Endothelial cell (in vitro differentiated cells): Measurements from ENCODE around the gene UPF2. TPM values are rescaled to one million over a fixed set of nuclear protein-coding genes. Genes with fewer than 3 reads are reported as not detected.

ENCODE experiments used
- DNase-seq: peaks from one replicate; pipeline ENCODE4 v3.0.0; 2021; ENCODE audit warnings: low spot score
- H3K27ac Mint-ChIP-seq: one replicate; pipeline ENCODE4 v1.8.0; 2021; ENCODE audit warnings: mixed read lengths, inconsistent platforms; ENCODE audit not compliant: unreplicated experiment
- H3K27me3 Mint-ChIP-seq: one replicate; pipeline ENCODE4 v1.8.0; 2021; ENCODE audit warnings: mild to moderate bottlenecking, moderate library complexity, mixed read lengths, inconsistent platforms; ENCODE audit not compliant: unreplicated experiment
- H3K36me3 Mint-ChIP-seq: one replicate; pipeline ENCODE4 v1.8.0; 2021; ENCODE audit warnings: mild to moderate bottlenecking, low read depth, mixed read lengths, inconsistent platforms; ENCODE audit not compliant: unreplicated experiment
- H3K4me1 Mint-ChIP-seq: one replicate; pipeline ENCODE4 v1.8.0; 2021; ENCODE audit warnings: mild to moderate bottlenecking, mixed read lengths, inconsistent platforms; ENCODE audit not compliant: unreplicated experiment
- H3K4me3 Mint-ChIP-seq: one replicate; pipeline ENCODE4 v1.8.0; 2021; ENCODE audit warnings: mild to moderate bottlenecking, mixed read lengths, inconsistent platforms; ENCODE audit not compliant: unreplicated experiment
- H3K9me3 Mint-ChIP-seq: one replicate; pipeline ENCODE4 v1.8.0; 2021; ENCODE audit warnings: mixed read lengths, inconsistent platforms; ENCODE audit not compliant: unreplicated experiment
- CTCF ChIP-seq: fragments of 200-600 bp; sonication (generic); IDR thresholded peaks from one replicate; pipeline ENCODE4 v1.5.0; 2021; ENCODE audit warnings: antibody characterized with exemption; ENCODE audit not compliant: unreplicated experiment
- total RNA-seq: library from RNA; stranded (reverse); fragmentation: NEBNext Ultra II Directional; extraction: Animal tissue kit (Norgen Biotek cat#: 25700); gene quantifications from one replicate; pipeline ENCODE4 v1.2.1, GENCODE V29; 2021; ENCODE audit not compliant: unreplicated experiment

The UPF2 gene
- total RNA-seq, 1 donor from 2014 or later: 21.9 TPM

GRCh38 chr10:11886851-11887250 is 155.8 kb downstream of the UPF2 start:
- no peaks in the 10 kb centered on the region for H3K36me3 Mint-ChIP-seq
- TF ChIP-seq CTCF: no peak
- no peaks in the 10 kb centered on the region for H3K27me3 Mint-ChIP-seq
- DNase-seq: no peak
- H3K4me1 Mint-ChIP-seq: no peaks in the 10 kb centered on the region
- H3K9me3 Mint-ChIP-seq: no peaks in the 10 kb centered on the region
- no peak overlapping the region for H3K4me3 Mint-ChIP-seq
- H3K27ac Mint-ChIP-seq: no peak overlapping the region

GRCh38 chr10:11886138-11886474 is 156.5 kb downstream of the UPF2 start:
- H3K4me3 Mint-ChIP-seq: no peak overlapping the region
- no peaks in the 10 kb centered on the region for H3K9me3 Mint-ChIP-seq
- H3K4me1 Mint-ChIP-seq: no peaks in the 10 kb centered on the region
- no peaks in the 10 kb centered on the region for H3K27me3 Mint-ChIP-seq
- H3K36me3 Mint-ChIP-seq: no peaks in the 10 kb centered on the region
- no peak for TF ChIP-seq CTCF
- H3K27ac Mint-ChIP-seq: no peak overlapping the region
- no peak for DNase-seq

- no peak for DNase-seq
- Mint-ChIP-seq H3K27ac (no peak overlapping the region), H3K4me3 (no peak overlapping the region), H3K9me3 (no peaks in the 10 kb centered on the region), H3K27me3 (no peaks in the 10 kb centered on the region), H3K4me1 (no peaks in the 10 kb centered on the region), H3K36me3 (no peaks in the 10 kb centered on the region)
- no peak for TF ChIP-seq CTCF
Measured at GRCh38 chr10:11885437-11886137, 157.0 kb downstream of the UPF2 start.

GRCh38 chr10:11884706-11885423 is 157.7 kb downstream of the UPF2 start:
- Mint-ChIP-seq H3K4me3 (no peak overlapping the region), H3K4me1 (peaks cover 3% of the 10 kb centered on the region), H3K36me3 (no peaks in the 10 kb centered on the region), H3K27me3 (peaks cover under 1% of the 10 kb centered on the region), H3K27ac (no peak overlapping the region), H3K9me3 (no peaks in the 10 kb centered on the region)
- TF ChIP-seq CTCF: no peak
- DNase-seq: no peak
